ENCODE results near the gene BCDIN3D. TPM values are rescaled to one million over a fixed set of nuclear protein-coding genes. Genes with fewer than 3 reads are reported as not detected.

Gene BCDIN3D
- total and polyA plus RNA-seq, 7 donors = 1.8 to 5.4 (median 3.0) TPM

DNA sequence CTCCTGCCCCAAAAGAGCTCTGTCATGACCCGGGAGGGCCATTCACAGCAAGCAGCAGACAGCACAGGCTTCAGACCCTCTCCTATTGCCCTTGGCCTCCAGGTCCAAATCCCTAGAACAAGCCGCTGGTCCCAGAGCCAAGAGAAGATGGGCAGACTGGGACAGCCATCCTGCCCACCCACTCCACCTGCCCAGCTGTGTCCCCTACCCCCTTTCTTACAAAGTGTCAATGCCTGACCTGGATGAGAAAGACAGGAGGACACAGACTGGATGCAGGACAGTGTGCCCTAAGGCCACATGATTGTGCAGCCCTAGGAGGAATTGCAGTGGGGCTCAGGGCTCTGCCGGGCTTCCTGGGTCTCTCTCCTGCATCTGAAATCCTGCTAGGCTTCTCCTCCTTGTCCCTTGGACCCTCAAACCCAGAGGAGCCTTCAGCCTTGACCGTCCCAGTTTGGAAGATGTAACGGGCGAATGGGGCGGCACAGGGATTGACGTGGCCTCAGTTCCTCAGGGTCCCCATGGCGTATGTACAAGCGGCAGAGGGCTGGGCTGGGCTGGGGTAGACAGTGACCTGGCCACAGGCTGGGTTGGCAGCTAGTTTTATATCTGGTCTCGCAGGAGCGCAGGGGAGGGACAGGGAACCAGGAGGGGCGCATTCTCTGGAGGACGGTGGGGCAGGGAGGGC is 27.1 kb upstream of the BCDIN3D start:
- peaks cover 0 to 4% (median 0%) of the 10 kb centered on the region in 3 donors for H3K27me3 ChIP-seq
- H3K9me3 ChIP-seq = no peaks in the 10 kb centered on the region
- peaks cover 0 to 29% (median 27%) of the 10 kb centered on the region in 4 donors for H3K4me1 ChIP-seq
- intact Hi-C loops (cut with DNase I) = loop anchor here (5.0 to 10.0 kb wide), 3 partner anchors 77 to 205 kb away; no protein-coding TSS in a partner anchor
- peak overlapping the region; percentile 49 to 62 (median 56) for H3K27ac ChIP-seq
- TF ChIP-seq EP300 (IDR thresholded peaks at IDR 0.05) (no peak), POLR2AphosphoS5 (IDR thresholded peaks at IDR 0.05) (no peak)
- TF ChIP-seq, protein P1, sequence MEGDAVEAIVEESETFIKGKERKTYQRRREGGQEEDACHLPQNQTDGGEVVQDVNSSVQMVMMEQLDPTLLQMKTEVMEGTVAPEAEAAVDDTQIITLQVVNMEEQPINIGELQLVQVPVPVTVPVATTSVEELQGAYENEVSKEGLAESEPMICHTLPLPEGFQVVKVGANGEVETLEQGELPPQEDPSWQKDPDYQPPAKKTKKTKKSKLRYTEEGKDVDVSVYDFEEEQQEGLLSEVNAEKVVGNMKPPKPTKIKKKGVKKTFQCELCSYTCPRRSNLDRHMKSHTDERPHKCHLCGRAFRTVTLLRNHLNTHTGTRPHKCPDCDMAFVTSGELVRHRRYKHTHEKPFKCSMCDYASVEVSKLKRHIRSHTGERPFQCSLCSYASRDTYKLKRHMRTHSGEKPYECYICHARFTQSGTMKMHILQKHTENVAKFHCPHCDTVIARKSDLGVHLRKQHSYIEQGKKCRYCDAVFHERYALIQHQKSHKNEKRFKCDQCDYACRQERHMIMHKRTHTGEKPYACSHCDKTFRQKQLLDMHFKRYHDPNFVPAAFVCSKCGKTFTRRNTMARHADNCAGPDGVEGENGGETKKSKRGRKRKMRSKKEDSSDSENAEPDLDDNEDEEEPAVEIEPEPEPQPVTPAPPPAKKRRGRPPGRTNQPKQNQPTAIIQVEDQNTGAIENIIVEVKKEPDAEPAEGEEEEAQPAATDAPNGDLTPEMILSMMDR (IDR thresholded peaks at IDR 0.05) = no peak
- no peaks in the 10 kb centered on the region for H3K36me3 ChIP-seq
- no peak overlapping the region for H3K4me3 ChIP-seq
- WGBS, 2 donors = 93 to 94% methylated on average over 14 of the region's 14 CpGs
- DNase-seq = no peak

DNA sequence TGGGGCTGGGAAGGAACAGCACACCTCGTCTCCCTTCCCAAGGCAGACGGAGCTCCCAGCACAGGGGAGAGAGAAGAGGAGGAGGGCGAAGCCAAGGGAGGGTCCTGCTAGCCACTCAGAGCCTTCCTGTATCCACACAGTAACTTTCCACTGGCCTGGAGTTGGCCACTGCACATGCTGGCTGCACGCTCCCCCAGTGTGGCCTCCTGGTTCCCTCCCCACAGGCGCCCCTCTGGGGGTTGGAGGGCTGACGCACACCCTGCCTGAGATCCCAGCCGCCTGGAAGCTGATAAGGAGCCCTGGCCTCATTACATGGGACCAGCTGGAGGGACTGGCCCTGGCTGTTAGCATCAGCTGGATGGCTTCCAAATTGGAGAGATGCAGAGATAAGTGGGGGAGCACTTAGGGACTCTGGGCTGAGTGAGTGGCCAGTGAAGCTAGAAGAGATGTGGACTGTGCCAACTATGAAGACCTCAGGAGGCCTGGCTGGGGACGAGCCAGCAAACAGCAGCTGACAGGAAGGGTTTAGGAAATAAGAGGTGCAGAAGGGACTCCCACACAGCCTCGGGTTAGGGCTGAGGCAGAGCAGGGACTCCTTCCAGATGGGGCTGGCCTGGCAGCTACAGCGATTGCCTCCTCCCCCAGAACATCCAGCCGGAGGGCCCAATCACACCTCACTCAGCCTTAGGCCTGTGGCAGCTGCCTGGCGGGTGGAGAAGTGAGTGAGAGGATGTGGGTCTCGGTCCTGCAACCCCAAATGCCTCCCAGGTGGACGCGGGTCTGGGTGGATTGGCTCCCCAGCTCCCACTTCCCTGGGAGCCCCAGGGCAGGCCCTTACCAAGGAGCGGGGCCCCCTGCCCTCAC is 26.3 kb upstream of the BCDIN3D start:
- Histone ChIP-seq H3K27ac (peak overlapping the region; percentile 49 to 62 (median 56)), H3K4me3 (no peak overlapping the region), H3K27me3 (peaks cover 0 to 4% (median 0%) of the 10 kb centered on the region in 3 donors), H3K36me3 (no peaks in the 10 kb centered on the region), H3K9me3 (no peaks in the 10 kb centered on the region), H3K4me1 (peaks cover 0 to 29% (median 27%) of the 10 kb centered on the region in 4 donors)
- intact Hi-C loops (cut with DNase I) = loop anchor here (5.0 to 10.0 kb wide), 3 partner anchors 78 to 206 kb away; no protein-coding TSS in a partner anchor
- 49 to 55% methylated on average over 16 of the region's 16 CpGs for WGBS, 2 donors
- DNase-seq = peak; percentile 96
- TF ChIP-seq, protein P1 (IDR thresholded peaks at IDR 0.05) = no peak
- TF ChIP-seq POLR2AphosphoS5 (IDR thresholded peaks at IDR 0.05) = peak in 3 of 4 donors; percentile 44 to 56 (median 54)
- TF ChIP-seq POLR2A (IDR thresholded peaks at IDR 0.05) = no peak
- TF ChIP-seq EP300 (IDR thresholded peaks at IDR 0.05) = no peak

DNA sequence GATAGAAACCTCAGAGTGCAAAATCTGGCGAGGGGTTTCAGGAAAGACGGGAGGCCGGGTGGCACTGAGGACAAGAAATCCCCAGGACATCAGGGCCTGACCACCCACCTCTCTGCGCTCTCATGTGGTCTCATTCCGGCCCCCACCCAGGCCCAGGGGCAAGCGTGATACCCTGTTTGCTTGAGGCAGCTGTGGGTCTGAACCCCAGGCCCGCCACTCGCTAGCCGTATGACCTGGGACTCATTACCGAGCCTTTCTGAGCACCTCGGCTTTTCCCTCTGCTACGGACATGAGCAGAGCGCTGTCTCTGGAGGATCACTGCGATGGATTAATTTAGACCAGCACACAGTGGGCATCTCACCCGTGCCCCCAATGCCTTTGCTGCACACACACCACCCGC is 25.5 kb upstream of the BCDIN3D start:
- DNase-seq = peak; percentile 77
- Histone ChIP-seq H3K27ac (peak overlapping the region; percentile 49 to 62 (median 56)), H3K27me3 (peaks cover 0 to 4% (median 0%) of the 10 kb centered on the region in 3 donors), H3K4me1 (peaks cover 0 to 29% (median 27%) of the 10 kb centered on the region in 4 donors), H3K9me3 (no peaks in the 10 kb centered on the region), H3K36me3 (no peaks in the 10 kb centered on the region), H3K4me3 (no peak overlapping the region)
- WGBS, 2 donors = 89 to 94% methylated on average over 16 of the region's 16 CpGs
- no peak for TF ChIP-seq POLR2A (IDR thresholded peaks at IDR 0.05)
- TF ChIP-seq, protein P1 (IDR thresholded peaks at IDR 0.05) = no peak
- TF ChIP-seq POLR2AphosphoS5 (IDR thresholded peaks at IDR 0.05) = no peak
- no peak for TF ChIP-seq EP300 (IDR thresholded peaks at IDR 0.05)
- intact Hi-C loops (cut with DNase I) = loop anchor here (5.0 to 10.0 kb wide), 3 partner anchors 79 to 206 kb away; no protein-coding TSS in a partner anchor

DNA sequence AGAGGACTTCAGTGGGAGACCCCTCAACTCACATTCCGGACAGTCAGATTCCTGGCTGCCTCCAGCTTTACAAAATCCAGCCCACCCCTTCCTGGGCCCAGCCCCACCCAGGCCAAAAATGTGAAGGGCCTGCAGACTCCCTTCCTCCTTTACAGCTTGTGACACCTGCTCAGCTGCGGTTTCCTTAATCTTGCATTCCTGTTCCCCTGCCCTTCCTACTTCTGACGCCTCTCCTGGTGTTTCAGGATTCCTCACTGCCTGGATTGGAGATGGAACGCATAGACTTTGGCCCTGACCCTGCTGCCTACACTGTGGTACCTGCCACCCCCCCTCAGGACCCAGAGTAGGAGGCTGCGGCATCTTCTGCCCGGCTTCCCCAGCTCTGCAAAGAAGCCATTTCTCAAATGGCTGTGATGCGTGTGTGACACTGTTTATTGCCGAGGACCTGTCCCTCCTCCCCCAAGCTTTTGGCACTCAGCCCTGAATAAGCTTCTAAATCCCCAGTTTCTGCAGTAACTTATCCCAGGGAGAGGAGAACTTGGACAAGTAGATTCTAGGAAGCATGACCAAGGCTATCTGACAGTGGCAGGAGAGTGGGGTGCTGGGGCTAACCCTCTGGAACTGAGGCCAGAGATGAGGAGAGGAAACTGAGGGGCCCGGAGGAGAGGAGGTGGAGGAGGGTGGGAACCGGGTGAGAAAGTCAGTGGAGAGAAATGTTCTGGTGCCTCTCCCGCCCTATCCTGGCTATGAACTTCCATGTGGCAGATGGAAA is 24.9 kb upstream of the BCDIN3D start:
- TF ChIP-seq, protein P1 (IDR thresholded peaks at IDR 0.05) = no peak
- TF ChIP-seq EP300 (IDR thresholded peaks at IDR 0.05) = no peak
- no peak for TF ChIP-seq POLR2A (IDR thresholded peaks at IDR 0.05)
- TF ChIP-seq POLR2AphosphoS5 (IDR thresholded peaks at IDR 0.05) = no peak
- no peaks in the 10 kb centered on the region for H3K36me3 ChIP-seq
- peak overlapping the region; percentile 49 to 62 (median 56) for H3K27ac ChIP-seq
- peaks cover 0 to 4% (median 0%) of the 10 kb centered on the region in 3 donors for H3K27me3 ChIP-seq
- no peak for DNase-seq
- intact Hi-C loops (cut with DNase I) = loop anchor here (2.0 to 10.0 kb wide), 4 partner anchors 35 to 207 kb away; partner anchors contain the start of gene FAIM2
- WGBS, 2 donors = 33 to 52% methylated on average over 11 of the region's 11 CpGs
- H3K4me3 ChIP-seq = no peak overlapping the region
- peaks cover 0 to 29% (median 27%) of the 10 kb centered on the region in 4 donors for H3K4me1 ChIP-seq
- no peaks in the 10 kb centered on the region for H3K9me3 ChIP-seq

All from sigmoid colon (tissue), 7 donors.